ENCODE data around the gene RAMP2. TPM values are rescaled to one million over a fixed set of nuclear protein-coding genes. Genes with fewer than 3 reads are reported as not detected.

Gene RAMP2
- total RNA-seq, 1 experiment from 2014 or later = 11.7 TPM

DNA sequence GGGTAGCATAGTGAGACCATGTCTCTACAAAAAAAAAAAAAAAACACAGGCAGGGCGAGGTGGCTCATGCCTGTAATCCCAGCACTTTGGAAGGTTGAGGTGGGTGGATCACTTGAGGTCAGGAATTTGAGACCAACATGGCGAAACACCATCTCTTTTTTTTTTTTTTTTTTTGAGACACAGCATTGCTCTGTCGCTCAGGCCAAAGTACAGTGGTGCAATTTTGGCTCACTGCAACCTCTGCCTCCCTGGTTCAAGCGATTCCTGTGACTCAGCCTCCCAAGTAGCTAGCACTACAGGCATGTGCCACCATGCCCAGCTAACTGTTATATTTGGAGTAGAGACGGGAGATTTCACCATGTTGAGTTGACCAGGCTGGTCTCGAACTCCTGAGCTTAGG lies 5.1 kb downstream of the RAMP2 start:
- peaks cover 14 to 20% of the 10 kb centered on the region in 2 experiments for H3K4me1 Mint-ChIP-seq
- no peaks in the 10 kb centered on the region for H3K9me3 Mint-ChIP-seq
- no peaks in the 10 kb centered on the region for H3K79me1 ChIP-seq (ENCODE audit: insufficient read depth, low read depth, low read length, poor library complexity, severe bottlenecking)
- H3K9me3 ChIP-seq (ENCODE audit: control insufficient read depth, low read depth, low read length) = no peaks in the 10 kb centered on the region
- no peak overlapping the region for H2BK15ac ChIP-seq (ENCODE audit: low read depth, low read length)
- no peak overlapping the region; a peak in 1 of 7 replicates for H3K27ac Mint-ChIP-seq
- no peak overlapping the region for H3K23ac ChIP-seq (ENCODE audit: insufficient read length, low read depth, low read length)
- no peak overlapping the region for H3K56ac ChIP-seq (ENCODE audit: insufficient read length, low read depth, low read length)
- H3K27ac ChIP-seq (ENCODE audit: insufficient read length, low read depth, low read length) = no peak overlapping the region
- H2BK5ac ChIP-seq (ENCODE audit: insufficient read length, low read length) = no peak overlapping the region
- no peak overlapping the region for H3K4me2 ChIP-seq (ENCODE audit: insufficient read depth, insufficient read length, low read length)
- H4K20me1 ChIP-seq (ENCODE audit: control insufficient read depth, insufficient read depth, insufficient read length) = no peaks in the 10 kb centered on the region
- no peak for DNase-seq
- no peak overlapping the region for H2AK5ac ChIP-seq (ENCODE audit: insufficient read length, low read length)
- no peak overlapping the region for H3T11ph ChIP-seq (ENCODE audit: low read length)
- H3K27me3 ChIP-seq (ENCODE audit: insufficient read depth, low read length) = peaks cover 11% of the 10 kb centered on the region; the same call in 1 of the 2 replicates
- H3K23me2 ChIP-seq (ENCODE audit: insufficient read length, low read depth, low read length, poor library complexity, severe bottlenecking) = no peaks in the 10 kb centered on the region
- H3K14ac ChIP-seq (ENCODE audit: insufficient read depth, low read length) = no peak overlapping the region
- H2AFZ ChIP-seq (ENCODE audit: low read length) = no peak overlapping the region
- H2BK12ac ChIP-seq (ENCODE audit: insufficient read length, low read depth, low read length) = no peak overlapping the region
- no peak overlapping the region for H4K5ac ChIP-seq (ENCODE audit: insufficient read length, low read depth, low read length)
- no peak overlapping the region for H3K4ac ChIP-seq (ENCODE audit: low read depth, low read length)
- H3K18ac ChIP-seq (ENCODE audit: insufficient read length, low read depth, low read length) = no peak overlapping the region
- TF ChIP-seq, protein P1, sequence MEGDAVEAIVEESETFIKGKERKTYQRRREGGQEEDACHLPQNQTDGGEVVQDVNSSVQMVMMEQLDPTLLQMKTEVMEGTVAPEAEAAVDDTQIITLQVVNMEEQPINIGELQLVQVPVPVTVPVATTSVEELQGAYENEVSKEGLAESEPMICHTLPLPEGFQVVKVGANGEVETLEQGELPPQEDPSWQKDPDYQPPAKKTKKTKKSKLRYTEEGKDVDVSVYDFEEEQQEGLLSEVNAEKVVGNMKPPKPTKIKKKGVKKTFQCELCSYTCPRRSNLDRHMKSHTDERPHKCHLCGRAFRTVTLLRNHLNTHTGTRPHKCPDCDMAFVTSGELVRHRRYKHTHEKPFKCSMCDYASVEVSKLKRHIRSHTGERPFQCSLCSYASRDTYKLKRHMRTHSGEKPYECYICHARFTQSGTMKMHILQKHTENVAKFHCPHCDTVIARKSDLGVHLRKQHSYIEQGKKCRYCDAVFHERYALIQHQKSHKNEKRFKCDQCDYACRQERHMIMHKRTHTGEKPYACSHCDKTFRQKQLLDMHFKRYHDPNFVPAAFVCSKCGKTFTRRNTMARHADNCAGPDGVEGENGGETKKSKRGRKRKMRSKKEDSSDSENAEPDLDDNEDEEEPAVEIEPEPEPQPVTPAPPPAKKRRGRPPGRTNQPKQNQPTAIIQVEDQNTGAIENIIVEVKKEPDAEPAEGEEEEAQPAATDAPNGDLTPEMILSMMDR (conservative IDR thresholded peaks at IDR 0.05) = no peak
- H3K79me2 ChIP-seq (ENCODE audit: insufficient read depth, low read length) = no peaks in the 10 kb centered on the region
- WGBS (ENCODE audit: extremely low coverage, insufficient read length, low lambda C conversion rate) = no CpG with 5 or more reads among the region's 6 CpGs
- H3K36me3 Mint-ChIP-seq (ENCODE audit: insufficient read depth in 1 of 3, low read depth in 3 of 3) = peaks cover 0 to 1% (median 0%) of the 10 kb centered on the region in 3 experiments; a peak in 1 of 7 replicates
- H2BK120ac ChIP-seq (ENCODE audit: low read depth, low read length, poor library complexity, severe bottlenecking) = no peak overlapping the region
- no peaks in the 10 kb centered on the region; the same call in 1 of the 2 replicates for H3K4me1 ChIP-seq (ENCODE audit: insufficient read depth, low read length)
- peaks cover 29% of the 10 kb centered on the region for H3K27me3 Mint-ChIP-seq (ENCODE audit: low read depth)
- H3K9ac ChIP-seq (ENCODE audit: extremely low read depth, insufficient read length, low read length) = no peak overlapping the region
- no peak overlapping the region for H4K91ac ChIP-seq (ENCODE audit: insufficient read length, low read depth, low read length)
- H3K4me3 Mint-ChIP-seq = no peak overlapping the region
- no peak overlapping the region for H2BK20ac ChIP-seq (ENCODE audit: low read depth, low read length, poor library complexity, severe bottlenecking)
- H4K8ac ChIP-seq (replicated peaks; ENCODE audit: insufficient read length, low read depth, low read length) = no peak overlapping the region

All from H9 (cell line).